ENCODE measurements around the gene LRP2. TPM values are rescaled to one million over a fixed set of nuclear protein-coding genes. Genes with fewer than 3 reads are reported as not detected.

The LRP2 gene
- total and polyA plus RNA-seq, 10 of the 15 experiments (the other 5 are each of a cell fraction or from before 2014, with no cell fraction given): 0.01 to 0.19 (median 0.06) TPM; not detected in 5

GRCh38 chr2:169280502-169280901 is 81.8 kb downstream of the LRP2 start (continued):
- no peak for TF ChIP-seq USF2 (IDR thresholded peaks at IDR 0.05; ENCODE audit: borderline replicate concordance, low read depth, low read length)

GRCh38 chr2:169275696-169276444 is 86.5 kb downstream of the LRP2 start:
- DNase-seq (ENCODE audit: low read depth, low spot score) (no peak), FAIRE-seq (no peak), ATAC-seq (no peak)
- Histone ChIP-seq H3K79me2 (ENCODE audit: control insufficient read depth, insufficient read depth, low read length) (no peaks in the 10 kb centered on the region), H3K4me2 (ENCODE audit: control insufficient read depth, insufficient read depth) (no peak overlapping the region), H3K27me3 (replicated peaks in 1 of 2; ENCODE audit: control insufficient read depth in 2 of 2, insufficient read depth in 2 of 2, low read length in 1 of 2) (no peaks in the 10 kb centered on the region), H3K4me1 (ENCODE audit: control insufficient read depth, insufficient read depth, low read length) (no peaks in the 10 kb centered on the region), H3K27ac (ENCODE audit: control insufficient read depth, insufficient read depth) (no peak overlapping the region), H3K9ac (ENCODE audit: control insufficient read depth, insufficient read depth, low read length) (no peak overlapping the region), H3K9me3 (replicated peaks; ENCODE audit: control insufficient read depth, insufficient read depth, low read length) (no peaks in the 10 kb centered on the region), H2AFZ (ENCODE audit: control insufficient read depth, low read depth, low read length) (no peak overlapping the region), H4K20me1 (ENCODE audit: control insufficient read depth, insufficient read depth) (no peaks in the 10 kb centered on the region), H3K36me3 (ENCODE audit: control insufficient read depth in 2 of 2, insufficient read depth in 2 of 2, low read length in 1 of 2) (no peaks in the 10 kb centered on the region), H3K4me3 (no peak overlapping the region)
- ChIA-PET SMC1A (ENCODE audit: uncharacterized antibody, unreplicated experiment) (no interaction called here), CTCF (interaction anchor here (0.7 to 1.6 kb wide), 4 partner anchors 30 to 167 kb away, joined by 3 to 9 read pairs (median 3); no protein-coding TSS in a partner anchor), POLR2A (no interaction called here), RAD21 (ENCODE audit: unreplicated experiment) (no interaction called here)
- intact Hi-C loops (cut with micrococcal nuclease; ENCODE audit: unreplicated experiment) (no loop called here), in situ Hi-C loops (cut with MboI) (no loop called here)
- BruUV-seq (replicated peaks): no TSS peak
- no peak for TF ChIP-seq SMARCA5 (IDR thresholded peaks at IDR 0.05)
- TF ChIP-seq, protein P1, sequence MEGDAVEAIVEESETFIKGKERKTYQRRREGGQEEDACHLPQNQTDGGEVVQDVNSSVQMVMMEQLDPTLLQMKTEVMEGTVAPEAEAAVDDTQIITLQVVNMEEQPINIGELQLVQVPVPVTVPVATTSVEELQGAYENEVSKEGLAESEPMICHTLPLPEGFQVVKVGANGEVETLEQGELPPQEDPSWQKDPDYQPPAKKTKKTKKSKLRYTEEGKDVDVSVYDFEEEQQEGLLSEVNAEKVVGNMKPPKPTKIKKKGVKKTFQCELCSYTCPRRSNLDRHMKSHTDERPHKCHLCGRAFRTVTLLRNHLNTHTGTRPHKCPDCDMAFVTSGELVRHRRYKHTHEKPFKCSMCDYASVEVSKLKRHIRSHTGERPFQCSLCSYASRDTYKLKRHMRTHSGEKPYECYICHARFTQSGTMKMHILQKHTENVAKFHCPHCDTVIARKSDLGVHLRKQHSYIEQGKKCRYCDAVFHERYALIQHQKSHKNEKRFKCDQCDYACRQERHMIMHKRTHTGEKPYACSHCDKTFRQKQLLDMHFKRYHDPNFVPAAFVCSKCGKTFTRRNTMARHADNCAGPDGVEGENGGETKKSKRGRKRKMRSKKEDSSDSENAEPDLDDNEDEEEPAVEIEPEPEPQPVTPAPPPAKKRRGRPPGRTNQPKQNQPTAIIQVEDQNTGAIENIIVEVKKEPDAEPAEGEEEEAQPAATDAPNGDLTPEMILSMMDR (IDR thresholded peaks at IDR 0.05 in 2 of 3, conservative IDR thresholded peaks at IDR 0.05 in 1 of 3; ENCODE audit: control insufficient read depth in 2 of 3, extremely low read depth in 1 of 3, insufficient read depth in 1 of 3, low read depth in 3 of 3, low read length in 3 of 3): peak in 2 of 3 experiments; percentile 13 to 21; a peak in 1 of 6 replicates
- 6% methylated on average over 7 of the region's 7 CpGs for WGBS (ENCODE audit: insufficient coverage, insufficient replicate concordance, low lambda C conversion rate, missing lambda C conversion rate)

All from GM12878 (cell line).